Fibroblast of lung (primary cell): ENCODE data around the gene PGM5.
"Not testable (repeated sequence)": the region's sequence is repeated elsewhere in the genome, so short reads cannot be mapped to it uniquely, and the experiment has no call there.

Experiments used
- CTCF ChIP-seq, 2 donors: IDR thresholded peaks in 1 of 2; conservative IDR thresholded peaks in 1 of 2; 1 replicate in 1 of 2; 2 replicates in 1 of 2; pipeline ENCODE4 v1.5.1; 2011 to 2012; ENCODE audit warnings: low read length in 2 of 2, control low read depth in 1 of 2, inconsistent platforms in 1 of 2, low read depth in 1 of 2, mild to moderate bottlenecking in 1 of 2
- EZH2 ChIP-seq: IDR thresholded peaks from 2 replicates; pipeline ENCODE4 v1.5.1; 2012; ENCODE audit warnings: low read length, control low read depth, mild to moderate bottlenecking; ENCODE audit errors: missing control alignments

- not testable (repeated sequence) for TF ChIP-seq EZH2; CTCF (conservative IDR thresholded peaks at IDR 0.05 in 1 of 2, IDR thresholded peaks at IDR 0.05 in 1 of 2; ENCODE audit: low read depth in 1 of 2, low read length in 2 of 2)
These were observed 49.3 kb upstream of the PGM5 start for GRCh38 chr9:68307127-68307526.
